Prostate gland (tissue), 2 donors: Measurements from ENCODE around the gene BMP8B.
"Not testable (repeated sequence)": the region's sequence is repeated elsewhere in the genome, so short reads cannot be mapped to it uniquely, and the experiment has no call there.

Experiments
- CTCF ChIP-seq, 4 experiments: fragments of 200-600 bp in 2 of 4; fragments of 450-650 bp in 2 of 4; sonication (generic) in 2 of 4; IDR thresholded peaks; 1 replicate in 3 of 4; 2 replicates in 1 of 4; pipeline ENCODE4 v1.5.1; 2016 to 2019; ENCODE audit warnings: antibody characterized with exemption in 4 of 4, mild to moderate bottlenecking in 2 of 4, moderate library complexity in 2 of 4
- POLR2A ChIP-seq: fragments of 450-650 bp; IDR thresholded peaks from one replicate; pipeline ENCODE4 v1.6.1; 2016; ENCODE audit warnings: antibody characterized with exemption, mild to moderate bottlenecking
- POLR2AphosphoS5 ChIP-seq: sonication (generic); formaldehyde crosslinking; IDR thresholded peaks from one replicate; pipeline ENCODE4 v1.6.1; 2017; ENCODE audit warnings: antibody characterized with exemption

GRCh38 chr1:39828255-39828654 is 39.6 kb upstream of the BMP8B start:
- TF ChIP-seq CTCF (IDR thresholded peaks at IDR 0.05); POLR2A; POLR2AphosphoS5: not testable (repeated sequence)
